Tibial nerve (tissue), 4 donors: ENCODE results near the gene METTL17. TPM values are rescaled to one million over a fixed set of nuclear protein-coding genes. Genes with fewer than 3 reads are reported as not detected.
A peak's percentile ranks its signal among the peaks of the same experiment; 100 is the strongest.

ENCODE experiments used
- DNase-seq, 2 donors: peaks; one replicate each; pipeline ENCODE4 v3.0.0-alpha.2; 2019; ENCODE audit warnings: low spot score in 2 of 2
- H3K27ac ChIP-seq, 4 donors: fragments of 200-600 bp; sonication (generic) in 3 of 4; one replicate each; pipeline ENCODE4 v1.5.1; 2017 to 2019; ENCODE audit warnings: mild to moderate bottlenecking in 1 of 4
- H3K27me3 ChIP-seq, 2 donors: fragments of 200-600 bp; sonication (generic) in 1 of 2; one replicate each; pipeline versions ENCODE4 v1.5.1 to v1.6.0; 2017 to 2019
- H3K36me3 ChIP-seq, 3 donors: fragments of 200-600 bp; sonication (generic); one replicate each; pipeline ENCODE4 v1.5.1; 2018 to 2019
- H3K4me1 ChIP-seq, 4 donors: fragments of 200-600 bp; sonication (generic) in 3 of 4; one replicate each; pipeline ENCODE4 v1.5.1; 2017 to 2019
- H3K4me3 ChIP-seq, 4 donors: fragments of 200-600 bp; sonication (generic) in 3 of 4; one replicate each; pipeline ENCODE4 v1.5.1; 2017 to 2019; ENCODE audit warnings: mild to moderate bottlenecking in 1 of 4, moderate library complexity in 1 of 4
- H3K9me3 ChIP-seq, 4 donors: fragments of 200-600 bp; sonication (generic) in 3 of 4; one replicate each; pipeline ENCODE4 v1.5.1; 2017 to 2019
- CTCF ChIP-seq, 5 experiments: fragments of 200-600 bp in 3 of 5; fragments of 450-650 bp in 2 of 5; sonication (generic) in 3 of 5; IDR thresholded peaks; one replicate each; pipeline ENCODE4 v1.5.1; 2016 to 2019; ENCODE audit warnings: antibody characterized with exemption in 5 of 5, mild to moderate bottlenecking in 3 of 5, moderate library complexity in 2 of 5
- EP300 ChIP-seq, 2 donors: sonication (generic); formaldehyde crosslinking; IDR thresholded peaks; one replicate each; pipeline ENCODE4 v1.6.1; 2017; ENCODE audit warnings: antibody characterized with exemption in 2 of 2, mild to moderate bottlenecking in 1 of 2
- POLR2A ChIP-seq, 2 donors: fragments of 450-650 bp; IDR thresholded peaks; one replicate each; pipeline ENCODE4 v1.6.1; 2017; ENCODE audit warnings: antibody characterized with exemption in 2 of 2, mild to moderate bottlenecking in 2 of 2, moderate library complexity in 2 of 2
- WGBS, 2 donors: methylation state at CpG; one replicate each; pipeline ENCODE4 v1.1.5; 2018; 5-methylcytosine and 5-hydroxymethylcytosine counted together
- total RNA-seq, 4 donors: library from RNA; depleted of rRNA; stranded (reverse); fragments of >200 nt; gene quantifications; one replicate each; pipeline ENCODE4 v1.1.0, GENCODE V29; 2016

The METTL17 gene
- total RNA-seq, 4 donors from 2014 or later: 61.5 to 134 (median 122) TPM

- Histone ChIP-seq H3K27ac (no peak overlapping the region), H3K36me3 (no peaks in the 10 kb centered on the region), H3K4me3 (no peak overlapping the region), H3K27me3 (no peaks in the 10 kb centered on the region), H3K4me1 (peaks cover 0 to 12% (median 6%) of the 10 kb centered on the region in 4 donors), H3K9me3 (no peaks in the 10 kb centered on the region)
- TF ChIP-seq POLR2A (IDR thresholded peaks at IDR 0.05) (no peak), EP300 (IDR thresholded peaks at IDR 0.05) (no peak), CTCF (IDR thresholded peaks at IDR 0.05) (no peak)
- 82 to 94% methylated on average over 3 of the region's 3 CpGs for WGBS, 2 donors
- no peak for DNase-seq
These were observed 20.4 kb upstream of the METTL17 start for GRCh38 chr14:20969336-20969735.

DNA sequence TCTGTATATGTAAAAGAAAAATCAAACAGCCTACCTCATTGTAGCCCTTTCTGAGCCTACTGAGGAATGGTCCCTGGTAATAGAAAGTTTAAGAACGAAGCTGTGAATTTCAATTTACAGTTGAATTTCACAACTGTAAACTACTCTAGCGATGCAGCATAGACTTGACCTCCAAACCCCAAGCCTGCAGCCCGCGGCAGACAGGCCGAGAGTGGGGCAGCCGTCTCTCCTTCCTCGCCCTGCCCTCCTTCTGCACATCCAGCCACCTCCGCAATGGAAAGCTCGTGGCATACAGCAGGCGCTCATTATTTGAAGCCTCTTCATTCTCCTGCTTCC lies 19.2 kb upstream of the METTL17 start:
- H3K9me3 ChIP-seq: no peaks in the 10 kb centered on the region
- TF ChIP-seq CTCF (IDR thresholded peaks at IDR 0.05) (no peak), POLR2A (IDR thresholded peaks at IDR 0.05) (no peak), EP300 (IDR thresholded peaks at IDR 0.05) (no peak)
- no peak for DNase-seq
- H3K4me3 ChIP-seq: peak overlapping the region; percentile 42 to 65 (median 50)
- no peaks in the 10 kb centered on the region for H3K27me3 ChIP-seq
- H3K4me1 ChIP-seq: peaks cover 0 to 12% (median 6%) of the 10 kb centered on the region in 4 donors
- WGBS, 2 donors: 12 to 18% methylated on average over 10 of the region's 10 CpGs
- H3K27ac ChIP-seq: peak overlapping the region; percentile 52 to 85 (median 72)
- H3K36me3 ChIP-seq: no peaks in the 10 kb centered on the region

DNA sequence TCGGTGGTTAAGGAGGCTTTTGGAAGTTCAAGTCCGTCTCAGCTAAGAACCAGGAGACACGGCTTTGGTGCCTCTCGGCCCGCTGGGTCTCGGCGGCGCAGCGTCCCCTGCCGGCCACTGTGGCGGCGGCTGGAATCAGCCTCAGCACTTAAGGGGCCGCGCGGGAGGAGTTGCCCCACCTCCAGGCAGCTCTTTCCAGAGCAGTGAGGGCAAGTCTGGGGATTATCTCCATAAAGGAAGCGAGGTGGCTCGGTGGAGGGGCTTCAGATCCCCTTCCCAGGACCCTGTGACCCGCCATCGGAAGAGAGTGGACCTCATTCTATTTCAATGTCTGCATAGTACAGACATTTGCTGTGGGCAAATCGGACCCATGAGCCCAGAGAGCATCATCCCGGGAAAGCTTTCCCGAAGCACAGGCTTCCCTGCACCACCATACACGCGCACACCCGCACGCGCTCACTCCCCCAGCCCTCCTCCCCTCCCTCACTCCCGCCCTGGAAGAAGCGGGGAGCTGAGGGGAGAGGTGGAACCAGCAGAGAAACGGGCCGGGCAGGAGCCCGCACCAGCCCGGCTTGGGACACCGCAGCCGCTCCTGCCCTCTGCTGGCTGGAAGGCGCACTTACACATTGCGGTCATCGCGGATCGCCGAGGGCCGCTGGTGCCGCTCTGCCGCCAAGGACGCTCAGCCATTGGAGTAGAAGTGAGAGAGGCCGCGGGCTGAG lies 18.6 kb upstream of the METTL17 start:
- Histone ChIP-seq H3K36me3 (no peaks in the 10 kb centered on the region), H3K27me3 (no peaks in the 10 kb centered on the region), H3K27ac (peak overlapping the region; percentile 52 to 85 (median 72)), H3K4me3 (peak overlapping the region; percentile 42 to 65 (median 50)), H3K4me1 (peaks cover 0 to 12% (median 6%) of the 10 kb centered on the region in 4 donors), H3K9me3 (no peaks in the 10 kb centered on the region)
- WGBS, 2 donors: 0 to 1% methylated on average over 37 to 43 of the region's 47 CpGs
- DNase-seq: peak; percentile 60 to 77
- peak in 1 of 2 donors; percentile 0 for TF ChIP-seq POLR2A (IDR thresholded peaks at IDR 0.05)
- peak in 1 of 2 donors; percentile 41 for TF ChIP-seq EP300 (IDR thresholded peaks at IDR 0.05)
- TF ChIP-seq CTCF (IDR thresholded peaks at IDR 0.05): peak; percentile 84 to 96 (median 85)

DNA sequence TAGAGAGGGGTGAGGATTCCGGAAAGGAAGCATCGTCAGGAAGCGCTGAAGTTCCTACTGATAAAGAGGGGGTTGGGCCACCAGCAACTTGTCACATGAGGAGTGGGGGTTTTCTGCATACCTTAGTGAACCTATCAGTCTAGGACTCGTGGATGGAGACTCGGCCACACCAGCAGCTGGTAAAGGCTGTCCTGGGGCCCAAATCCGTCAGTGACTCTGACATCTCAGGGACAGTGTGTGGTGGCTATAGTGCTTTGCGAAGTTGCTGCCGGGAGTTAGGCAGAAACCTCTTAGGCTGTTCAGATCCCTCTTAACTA lies 18.1 kb upstream of the METTL17 start:
- Histone ChIP-seq H3K27ac (peak overlapping the region; percentile 52 to 85 (median 72)), H3K27me3 (no peaks in the 10 kb centered on the region), H3K36me3 (no peaks in the 10 kb centered on the region), H3K9me3 (no peaks in the 10 kb centered on the region), H3K4me3 (peak overlapping the region; percentile 42 to 65 (median 50)), H3K4me1 (peaks cover 0 to 12% (median 6%) of the 10 kb centered on the region in 4 donors)
- TF ChIP-seq EP300 (IDR thresholded peaks at IDR 0.05) (no peak), POLR2A (IDR thresholded peaks at IDR 0.05) (peak in 1 of 2 donors; percentile 5)
- no peak for DNase-seq
- WGBS, 2 donors: 15 to 16% methylated on average over 7 to 8 of the region's 8 CpGs

DNA sequence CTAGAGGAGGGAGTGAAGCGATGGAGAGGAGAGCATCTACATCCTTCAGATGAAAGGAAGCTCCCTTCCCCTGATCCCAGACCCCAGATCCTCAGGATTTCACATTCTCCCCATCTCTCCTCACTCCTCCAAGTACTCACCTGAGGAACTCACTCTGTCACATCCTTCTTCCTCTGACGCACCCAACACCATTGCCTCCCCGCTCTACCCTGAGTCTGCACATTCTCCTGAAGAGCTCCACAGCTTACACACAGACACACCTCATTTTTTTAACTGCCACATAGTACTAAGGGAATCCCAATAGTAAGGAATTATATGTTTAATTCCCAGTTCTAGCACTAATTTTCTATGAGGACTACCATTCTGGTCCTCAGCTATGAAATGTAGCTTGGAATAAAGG lies 16.3 kb upstream of the METTL17 start:
- H3K4me1 ChIP-seq: peaks cover 0 to 12% (median 6%) of the 10 kb centered on the region in 4 donors
- no peak overlapping the region for H3K4me3 ChIP-seq
- DNase-seq: no peak
- H3K27ac ChIP-seq: no peak overlapping the region
- no peaks in the 10 kb centered on the region for H3K27me3 ChIP-seq
- TF ChIP-seq POLR2A (IDR thresholded peaks at IDR 0.05) (no peak), CTCF (IDR thresholded peaks at IDR 0.05) (no peak), EP300 (IDR thresholded peaks at IDR 0.05) (no peak)
- no peaks in the 10 kb centered on the region for H3K36me3 ChIP-seq
- H3K9me3 ChIP-seq: no peaks in the 10 kb centered on the region
- WGBS, 2 donors: 95 to 96% methylated on average over 3 of the region's 3 CpGs
